HepG2 (cell line): ENCODE measurements around the gene IFT172.

Experiments used
- EZH2 ChIP-seq: conservative IDR thresholded peaks from 2 replicates; pipeline ENCODE4 v1.6.1; 2012; ENCODE audit warnings: mild to moderate bottlenecking, low read depth, low read length, moderate library complexity
- JDP2 ChIP-seq: sonication (generic); formaldehyde crosslinking; IDR thresholded peaks from 2 replicates; pipeline ENCODE4 v1.8.1; 2022; ENCODE audit warnings: missing genetic modification reagents, borderline replicate concordance
- NR2F6 ChIP-seq, 2 experiments: IDR thresholded peaks; 2 replicates each; pipeline ENCODE4 v1.6.1; 2016; ENCODE audit warnings: antibody characterized with exemption in 1 of 2, mild to moderate bottlenecking in 1 of 2
- POLR2A ChIP-seq, 2 experiments: IDR thresholded peaks; 2 replicates each; pipeline ENCODE4 v1.6.1; 2011; ENCODE audit warnings: low read depth in 2 of 2, low read length in 2 of 2, mild to moderate bottlenecking in 1 of 2, moderate library complexity in 1 of 2; ENCODE audit not compliant: insufficient read depth in 1 of 2
- REL ChIP-seq: sonication (generic); formaldehyde crosslinking; conservative IDR thresholded peaks from 2 replicates; pipeline ENCODE4 v1.8.0; 2022; ENCODE audit warnings: mild to moderate bottlenecking, missing genetic modification reagents, moderate library complexity
- SMC3 ChIP-seq: IDR thresholded peaks from 2 replicates; pipeline ENCODE4 v1.6.1; 2011; ENCODE audit warnings: low read length, improper control_type of control experiment
- TF ChIP-seq, protein P1 (sequence below): sonication (generic); formaldehyde crosslinking; IDR thresholded peaks from 2 replicates; pipeline ENCODE4 v1.9.0; 2021; ENCODE audit warnings: missing genetic modification reagents, borderline replicate concordance
- TF ChIP-seq, protein P2 (sequence below): sonication (generic); formaldehyde crosslinking; IDR thresholded peaks from 2 replicates; pipeline ENCODE4 v1.5.1; 2020; ENCODE audit warnings: mild to moderate bottlenecking, missing genetic modification reagents, moderate library complexity

DNA sequence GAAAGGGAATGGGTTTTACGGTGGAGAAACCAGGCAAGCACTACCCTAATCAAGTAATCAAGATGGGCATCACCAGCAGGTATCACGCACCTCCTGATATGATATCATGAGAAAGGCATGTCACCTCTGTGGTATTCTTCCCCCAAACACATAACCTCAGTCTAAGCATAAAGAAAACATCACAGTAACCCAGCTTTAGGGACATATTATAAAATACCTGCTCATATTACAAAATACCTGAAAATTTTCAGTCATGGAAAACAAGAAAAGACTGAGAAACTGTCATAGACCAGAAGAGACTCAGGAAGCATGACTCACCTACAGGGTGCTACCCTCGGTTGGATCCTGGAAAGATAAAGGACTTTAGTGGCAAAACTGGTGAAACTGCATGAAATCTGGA lies 37.6 kb upstream of the IFT172 start:
- TF ChIP-seq NR2F6 (IDR thresholded peaks at IDR 0.05) (no peak), NR2F6 (CRISPR knock-in tag; IDR thresholded peaks at IDR 0.05) (no peak), EZH2 (no peak), JDP2 (CRISPR knock-in tag) (no peak), POLR2A (IDR thresholded peaks at IDR 0.05; ENCODE audit: insufficient read depth in 1 of 2, low read depth in 2 of 2, low read length in 2 of 2) (no peak), REL (CRISPR knock-in tag) (no peak), SMC3 (no peak)
- TF ChIP-seq, protein P1, sequence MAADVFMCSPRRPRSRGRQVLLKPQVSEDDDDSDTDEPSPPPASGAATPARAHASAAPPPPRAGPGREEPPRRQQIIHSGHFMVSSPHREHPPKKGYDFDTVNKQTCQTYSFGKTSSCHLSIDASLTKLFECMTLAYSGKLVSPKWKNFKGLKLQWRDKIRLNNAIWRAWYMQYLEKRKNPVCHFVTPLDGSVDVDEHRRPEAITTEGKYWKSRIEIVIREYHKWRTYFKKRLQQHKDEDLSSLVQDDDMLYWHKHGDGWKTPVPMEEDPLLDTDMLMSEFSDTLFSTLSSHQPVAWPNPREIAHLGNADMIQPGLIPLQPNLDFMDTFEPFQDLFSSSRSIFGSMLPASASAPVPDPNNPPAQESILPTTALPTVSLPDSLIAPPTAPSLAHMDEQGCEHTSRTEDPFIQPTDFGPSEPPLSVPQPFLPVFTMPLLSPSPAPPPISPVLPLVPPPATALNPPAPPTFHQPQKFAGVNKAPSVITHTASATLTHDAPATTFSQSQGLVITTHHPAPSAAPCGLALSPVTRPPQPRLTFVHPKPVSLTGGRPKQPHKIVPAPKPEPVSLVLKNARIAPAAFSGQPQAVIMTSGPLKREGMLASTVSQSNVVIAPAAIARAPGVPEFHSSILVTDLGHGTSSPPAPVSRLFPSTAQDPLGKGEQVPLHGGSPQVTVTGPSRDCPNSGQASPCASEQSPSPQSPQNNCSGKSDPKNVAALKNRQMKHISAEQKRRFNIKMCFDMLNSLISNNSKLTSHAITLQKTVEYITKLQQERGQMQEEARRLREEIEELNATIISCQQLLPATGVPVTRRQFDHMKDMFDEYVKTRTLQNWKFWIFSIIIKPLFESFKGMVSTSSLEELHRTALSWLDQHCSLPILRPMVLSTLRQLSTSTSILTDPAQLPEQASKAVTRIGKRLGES: no peak
- TF ChIP-seq, protein P2, sequence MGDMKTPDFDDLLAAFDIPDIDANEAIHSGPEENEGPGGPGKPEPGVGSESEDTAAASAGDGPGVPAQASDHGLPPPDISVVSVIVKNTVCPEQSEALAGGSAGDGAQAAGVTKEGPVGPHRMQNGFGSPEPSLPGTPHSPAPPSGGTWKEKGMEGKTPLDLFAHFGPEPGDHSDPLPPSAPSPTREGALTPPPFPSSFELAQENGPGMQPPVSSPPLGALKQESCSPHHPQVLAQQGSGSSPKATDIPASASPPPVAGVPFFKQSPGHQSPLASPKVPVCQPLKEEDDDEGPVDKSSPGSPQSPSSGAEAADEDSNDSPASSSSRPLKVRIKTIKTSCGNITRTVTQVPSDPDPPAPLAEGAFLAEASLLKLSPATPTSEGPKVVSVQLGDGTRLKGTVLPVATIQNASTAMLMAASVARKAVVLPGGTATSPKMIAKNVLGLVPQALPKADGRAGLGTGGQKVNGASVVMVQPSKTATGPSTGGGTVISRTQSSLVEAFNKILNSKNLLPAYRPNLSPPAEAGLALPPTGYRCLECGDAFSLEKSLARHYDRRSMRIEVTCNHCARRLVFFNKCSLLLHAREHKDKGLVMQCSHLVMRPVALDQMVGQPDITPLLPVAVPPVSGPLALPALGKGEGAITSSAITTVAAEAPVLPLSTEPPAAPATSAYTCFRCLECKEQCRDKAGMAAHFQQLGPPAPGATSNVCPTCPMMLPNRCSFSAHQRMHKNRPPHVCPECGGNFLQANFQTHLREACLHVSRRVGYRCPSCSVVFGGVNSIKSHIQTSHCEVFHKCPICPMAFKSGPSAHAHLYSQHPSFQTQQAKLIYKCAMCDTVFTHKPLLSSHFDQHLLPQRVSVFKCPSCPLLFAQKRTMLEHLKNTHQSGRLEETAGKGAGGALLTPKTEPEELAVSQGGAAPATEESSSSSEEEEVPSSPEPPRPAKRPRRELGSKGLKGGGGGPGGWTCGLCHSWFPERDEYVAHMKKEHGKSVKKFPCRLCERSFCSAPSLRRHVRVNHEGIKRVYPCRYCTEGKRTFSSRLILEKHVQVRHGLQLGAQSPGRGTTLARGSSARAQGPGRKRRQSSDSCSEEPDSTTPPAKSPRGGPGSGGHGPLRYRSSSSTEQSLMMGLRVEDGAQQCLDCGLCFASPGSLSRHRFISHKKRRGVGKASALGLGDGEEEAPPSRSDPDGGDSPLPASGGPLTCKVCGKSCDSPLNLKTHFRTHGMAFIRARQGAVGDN (CRISPR knock-in tag): no peak
